Liver (tissue), 3 donors: ENCODE results near the gene SH2D6.

Source experiments
- GABPA ChIP-seq, 2 donors: IDR thresholded peaks in 1 of 2; conservative IDR thresholded peaks in 1 of 2; 2 replicates each; pipeline ENCODE4 v1.6.1; 2016; ENCODE audit warnings: antibody characterized with exemption in 2 of 2, mild to moderate bottlenecking in 1 of 2, moderate library complexity in 1 of 2
- TF ChIP-seq, protein P1 (sequence below): fragments of 150-350 bp; IDR thresholded peaks from 2 replicates; pipeline ENCODE4 v1.5.1; 2017; ENCODE audit warnings: improper control_type of control experiment, low read depth, low read length; ENCODE audit not compliant: missing input control
- donor health status: healthy.
- donor health status: healthy.

- TF ChIP-seq, protein P1, sequence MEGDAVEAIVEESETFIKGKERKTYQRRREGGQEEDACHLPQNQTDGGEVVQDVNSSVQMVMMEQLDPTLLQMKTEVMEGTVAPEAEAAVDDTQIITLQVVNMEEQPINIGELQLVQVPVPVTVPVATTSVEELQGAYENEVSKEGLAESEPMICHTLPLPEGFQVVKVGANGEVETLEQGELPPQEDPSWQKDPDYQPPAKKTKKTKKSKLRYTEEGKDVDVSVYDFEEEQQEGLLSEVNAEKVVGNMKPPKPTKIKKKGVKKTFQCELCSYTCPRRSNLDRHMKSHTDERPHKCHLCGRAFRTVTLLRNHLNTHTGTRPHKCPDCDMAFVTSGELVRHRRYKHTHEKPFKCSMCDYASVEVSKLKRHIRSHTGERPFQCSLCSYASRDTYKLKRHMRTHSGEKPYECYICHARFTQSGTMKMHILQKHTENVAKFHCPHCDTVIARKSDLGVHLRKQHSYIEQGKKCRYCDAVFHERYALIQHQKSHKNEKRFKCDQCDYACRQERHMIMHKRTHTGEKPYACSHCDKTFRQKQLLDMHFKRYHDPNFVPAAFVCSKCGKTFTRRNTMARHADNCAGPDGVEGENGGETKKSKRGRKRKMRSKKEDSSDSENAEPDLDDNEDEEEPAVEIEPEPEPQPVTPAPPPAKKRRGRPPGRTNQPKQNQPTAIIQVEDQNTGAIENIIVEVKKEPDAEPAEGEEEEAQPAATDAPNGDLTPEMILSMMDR: no peak
- no peak for TF ChIP-seq GABPA (IDR thresholded peaks at IDR 0.05 in 1 of 2, conservative IDR thresholded peaks at IDR 0.05 in 1 of 2)
Observed at GRCh38 chr2:85441864-85442263, 23.4 kb downstream of the SH2D6 start.
